IMR-90 (cell line): ENCODE measurements around the gene LRCH3. TPM values are rescaled to one million over a fixed set of nuclear protein-coding genes. Genes with fewer than 3 reads are reported as not detected.

Experiments used
- ATAC-seq: fragments of 200-7000 bp; cut with Tn5 transposase; 2 replicates; pipeline ENCODE4 v1.9.1; 2020; ENCODE audit warnings: low read depth, mild to moderate bottlenecking, moderate library complexity
- BruUV-seq: library from RNA; stranded (reverse); fragments of 400-500 nt; replicated peaks from 2 replicates; lab custom pipeline; 2021; lab: Mats Ljungman, UMichigan
- CTCF ChIA-PET: fragments of 300-600 bp; formaldehyde crosslinking; extraction: SDS; loops from one replicate; lab custom pipeline; 2021; ENCODE audit warnings: antibody characterized with exemption; lab: Yijun Ruan, JAX
- POLR2A ChIA-PET: fragments of 300-600 bp; sonication (Branson Sonifier 250); formaldehyde crosslinking; loops from one replicate; lab custom pipeline; 2022; ENCODE audit warnings: antibody characterized with exemption; ENCODE audit not compliant: unreplicated experiment; lab: Charles Lee
- DNase-seq: peaks from one replicate; pipeline ENCODE4 v3.0.0; 2013
- H2AFZ ChIP-seq: replicated peaks from 2 replicates; pipeline ENCODE3; 2013; ENCODE audit warnings: low read length, mild to moderate bottlenecking; ENCODE audit not compliant: poor library complexity
- H2AK5ac ChIP-seq: 2 replicates; pipeline ENCODE4 v1.6.1; 2013; ENCODE audit warnings: low read depth, low read length, inconsistent platforms
- H2AK9ac ChIP-seq: replicated peaks from 2 replicates; pipeline ENCODE3; 2013; ENCODE audit warnings: mild to moderate bottlenecking, low read depth, low read length, moderate library complexity; ENCODE audit not compliant: poor library complexity
- H2BK120ac ChIP-seq: 2 replicates; pipeline ENCODE4 v1.6.1; 2013; ENCODE audit warnings: low read depth, low read length, inconsistent platforms
- H2BK15ac ChIP-seq: 3 replicates; pipeline ENCODE4 v1.6.1; 2013; ENCODE audit warnings: low read depth, low read length, inconsistent platforms
- H2BK20ac ChIP-seq: 2 replicates; pipeline ENCODE4 v1.6.1; 2013; ENCODE audit warnings: low read depth, mild to moderate bottlenecking, inconsistent platforms, low read length, moderate library complexity
- H2BK5ac ChIP-seq: 2 replicates; pipeline ENCODE4 v1.6.1; 2013; ENCODE audit warnings: mild to moderate bottlenecking, low read depth, low read length, inconsistent platforms; ENCODE audit not compliant: poor library complexity, severe bottlenecking
- H3K14ac ChIP-seq: replicated peaks from 2 replicates; pipeline ENCODE4 v1.6.1; 2013; ENCODE audit warnings: low read depth, low read length, inconsistent platforms
- H3K18ac ChIP-seq: 2 replicates; pipeline ENCODE4 v1.6.1; 2013; ENCODE audit warnings: low read depth, low read length, control low read depth
- H3K23ac ChIP-seq: 2 replicates; pipeline ENCODE4 v1.6.1; 2013; ENCODE audit warnings: low read depth, low read length, inconsistent platforms
- H3K27ac ChIP-seq: 2 replicates; pipeline ENCODE4 v1.5.1; 2013; ENCODE audit warnings: mild to moderate bottlenecking, control low read depth, low read length; ENCODE audit not compliant: insufficient read depth
- H3K27me3 ChIP-seq: 2 replicates; pipeline ENCODE4 v1.6.1; 2013; ENCODE audit warnings: low read length; ENCODE audit not compliant: control insufficient read depth, insufficient read depth
- H3K36me3 ChIP-seq: 2 replicates; pipeline ENCODE4 v1.6.1; 2013; ENCODE audit warnings: low read length, mixed read lengths; ENCODE audit not compliant: control insufficient read depth, insufficient read depth
- H3K4ac ChIP-seq: 2 replicates; pipeline ENCODE4 v1.6.1; 2013; ENCODE audit warnings: low read depth, low read length, inconsistent platforms
- H3K4me1 ChIP-seq: 2 replicates; pipeline ENCODE4 v1.6.1; 2013; ENCODE audit warnings: low read length, mixed read lengths; ENCODE audit not compliant: control insufficient read depth, insufficient read depth
- H3K4me2 ChIP-seq: 2 replicates; pipeline ENCODE4 v1.6.1; 2013; ENCODE audit warnings: low read depth, mild to moderate bottlenecking, control low read depth, low read length, moderate library complexity
- H3K4me3 ChIP-seq: 2 replicates; pipeline ENCODE4 v1.5.1; 2013; ENCODE audit warnings: low read depth, mild to moderate bottlenecking, control low read depth, low read length, moderate library complexity; ENCODE audit not compliant: insufficient read depth
- H3K56ac ChIP-seq: 2 replicates; pipeline ENCODE4 v1.6.1; 2013; ENCODE audit warnings: low read length, inconsistent platforms; ENCODE audit not compliant: insufficient read depth; ENCODE audit errors: extremely low read depth
- H3K79me1 ChIP-seq, 2 experiments: 2 replicates each; pipeline ENCODE4 v1.6.1; 2013; ENCODE audit warnings: low read length in 2 of 2, inconsistent platforms in 1 of 2, low read depth in 1 of 2
- H3K9ac ChIP-seq: 2 replicates; pipeline ENCODE4 v1.6.1; 2013; ENCODE audit warnings: low read depth, low read length, control low read depth
- H3K9me1 ChIP-seq: 2 replicates; pipeline ENCODE4 v1.6.1; 2013; ENCODE audit warnings: low read length, inconsistent platforms; ENCODE audit not compliant: insufficient read depth
- H3K9me3 ChIP-seq: 2 replicates; pipeline ENCODE4 v1.6.1; 2013; ENCODE audit warnings: low read length; ENCODE audit not compliant: control insufficient read depth, insufficient read depth
- H4K20me1 ChIP-seq: 2 replicates; pipeline ENCODE4 v1.6.1; 2013; ENCODE audit warnings: low read length, inconsistent platforms; ENCODE audit not compliant: insufficient read depth
- H4K5ac ChIP-seq: 2 replicates; pipeline ENCODE4 v1.6.1; 2013; ENCODE audit warnings: mild to moderate bottlenecking, low read depth, low read length, control low read depth
- H4K8ac ChIP-seq, 2 experiments: 2 replicates each; pipeline ENCODE4 v1.6.1; 2013; ENCODE audit warnings: low read depth in 2 of 2, low read length in 2 of 2, control low read depth in 1 of 2, inconsistent platforms in 1 of 2
- H4K91ac ChIP-seq: 2 replicates; pipeline ENCODE4 v1.6.1; 2013; ENCODE audit warnings: low read depth, low read length, inconsistent platforms; ENCODE audit not compliant: insufficient read depth
- BHLHE40 ChIP-seq: fragments of 150-350 bp; IDR thresholded peaks from 2 replicates; pipeline ENCODE4 v1.6.1; 2016; ENCODE audit warnings: mild to moderate bottlenecking, low read depth, low read length
- CEBPB ChIP-seq: IDR thresholded peaks from 2 replicates; pipeline ENCODE4 v1.6.1; 2012; ENCODE audit warnings: low read depth, low read length, improper control_type of control experiment
- CHD1 ChIP-seq: IDR thresholded peaks from 2 replicates; pipeline ENCODE4 v1.6.1; 2012; ENCODE audit warnings: low read depth, low read length, improper control_type of control experiment
- CTCF ChIP-seq: conservative IDR thresholded peaks from 2 replicates; pipeline ENCODE4 v1.5.1; 2012; ENCODE audit warnings: mild to moderate bottlenecking, low read depth, low read length, improper control_type of control experiment
- FOS ChIP-seq: fragments of 150-350 bp; IDR thresholded peaks from 2 replicates; pipeline ENCODE4 v1.6.1; 2016; ENCODE audit warnings: low read depth, low read length
- MAFK ChIP-seq: IDR thresholded peaks from 2 replicates; pipeline ENCODE4 v1.6.1; 2012; ENCODE audit warnings: low read depth, low read length, improper control_type of control experiment
- MAZ ChIP-seq: IDR thresholded peaks from 2 replicates; pipeline ENCODE4 v1.6.1; 2012; ENCODE audit warnings: low read depth, mild to moderate bottlenecking, low read length, improper control_type of control experiment, moderate library complexity, borderline replicate concordance
- MXI1 ChIP-seq: IDR thresholded peaks from 2 replicates; pipeline ENCODE4 v1.6.1; 2012; ENCODE audit warnings: low read depth, mild to moderate bottlenecking, low read length, moderate library complexity, borderline replicate concordance
- NFE2L2 ChIP-seq: fragments of 150-350 bp; IDR thresholded peaks from 2 replicates; pipeline ENCODE4 v1.6.1; 2016; ENCODE audit warnings: low read depth, mild to moderate bottlenecking, low read length
- POLR2A ChIP-seq: IDR thresholded peaks from 2 replicates; pipeline ENCODE4 v1.6.1; 2012; ENCODE audit warnings: mild to moderate bottlenecking, low read depth, low read length
- RAD21 ChIP-seq: IDR thresholded peaks from 2 replicates; pipeline ENCODE4 v1.6.1; 2012; ENCODE audit warnings: low read length, improper control_type of control experiment
- RCOR1 ChIP-seq: IDR thresholded peaks from 2 replicates; pipeline ENCODE4 v1.6.1; 2012; ENCODE audit warnings: mild to moderate bottlenecking, low read length, improper control_type of control experiment; ENCODE audit not compliant: insufficient replicate concordance
- RFX5 ChIP-seq: IDR thresholded peaks from 2 replicates; pipeline ENCODE4 v1.8.0; 2012; ENCODE audit warnings: low read depth, mild to moderate bottlenecking, low read length, moderate library complexity
- SMC3 ChIP-seq: fragments of 150-350 bp; IDR thresholded peaks from 2 replicates; pipeline ENCODE4 v1.6.1; 2016; ENCODE audit warnings: low read depth, mild to moderate bottlenecking, antibody characterized with exemption, low read length, moderate library complexity
- USF2 ChIP-seq: fragments of 150-350 bp; IDR thresholded peaks from 2 replicates; pipeline ENCODE4 v1.6.1; 2017; ENCODE audit warnings: mild to moderate bottlenecking, antibody characterized with exemption, low read length, low read depth
- WGBS, 2 experiments: methylation state at CpG; one replicate each; pipeline versions ENCODE4 v1.1.5 to v1.1.7; 2013; ENCODE audit warnings: missing lambda C conversion rate in 2 of 2; ENCODE audit not compliant: insufficient read length in 1 of 2; ENCODE audit errors: extremely low coverage in 2 of 2; 5-methylcytosine and 5-hydroxymethylcytosine counted together
- dilution Hi-C: fragments of 300-500 bp; cut with HindIII; formaldehyde crosslinking; loops from one replicate; pipeline ENCODE4 v1.14.3; 2018; ENCODE audit warnings: low sequenced_read_pairs; ENCODE audit not compliant: unreplicated experiment
- in situ Hi-C: fragments of 300-500 bp; cut with MboI; formaldehyde crosslinking; loops from 3 replicates; pipeline ENCODE4 v1.14.3; 2019; ENCODE audit warnings: low sequenced_read_pairs, inconsistent platforms, mixed read lengths
- intact Hi-C: fragments of 100-400 bp; cut with micrococcal nuclease; formaldehyde crosslinking; loops from 2 replicates; pipeline ENCODE4 v1.10.0; 2022
- polyA plus RNA-seq, 3 experiments: library from polyadenylated mRNA; depleted of rRNA; stranded (reverse); fragments of >200 nt; gene quantifications; 2 replicates each; pipeline ENCODE4 v1.2.3, GENCODE V29; 2012; ENCODE audit warnings: low replicate concordance in 1 of 3
- total RNA-seq: library from RNA; depleted of rRNA; stranded (reverse); fragments of >200 nt; gene quantifications from 2 replicates; pipeline ENCODE4 v1.2.3, GENCODE V29; 2012
- TF ChIP-seq, protein P1 (sequence below): fragments of 150-350 bp; IDR thresholded peaks from 2 replicates; pipeline ENCODE4 v1.6.1; 2016; ENCODE audit warnings: low read depth, mild to moderate bottlenecking, low read length, moderate library complexity, borderline replicate concordance

The LRCH3 gene
- total and polyA plus RNA-seq, 2 of the 4 experiments (the other 2 are of a cell fraction) = 28.5 to 40.5 TPM

GRCh38 chr3:197855571-197855970, 64.5 kb downstream of the LRCH3 start:
- H4K5ac ChIP-seq = peak overlapping the region; percentile 54
- in situ Hi-C loops = no loop called here

More at GRCh38 chr3:197855571-197855970, 64.5 kb downstream of the LRCH3 start:
- H3K14ac ChIP-seq = peak overlapping the region; percentile 90
- 73% methylated on average over 6 of the region's 9 CpGs; no CpG with 5 or more reads in 1 of the 2 experiments for WGBS, 2 experiments
- no peaks in the 10 kb centered on the region for H4K20me1 ChIP-seq
- H3K27me3 ChIP-seq = no peaks in the 10 kb centered on the region
- peak overlapping the region; percentile 97 for H3K4ac ChIP-seq
- no peaks in the 10 kb centered on the region for H3K9me3 ChIP-seq
- DNase-seq (no peak), ATAC-seq (no peak)
- peaks cover 5% of the 10 kb centered on the region; the same call in 1 of the 2 replicates for H3K9me1 ChIP-seq
- peak overlapping the region; percentile 92 for H2BK15ac ChIP-seq
- POLR2A ChIA-PET = no interaction called here
- peak overlapping the region; percentile 99 for H4K91ac ChIP-seq
- CTCF ChIA-PET = interaction anchor here (1.1 kb wide), 1 partner anchor 11 kb away, joined by 3 read pairs; no protein-coding TSS in a partner anchor
- H3K4me1 ChIP-seq = peaks cover 2% of the 10 kb centered on the region; the same call in 1 of the 2 replicates
- H3K4me3 ChIP-seq = no peak overlapping the region
- H3K27ac ChIP-seq = peak overlapping the region; percentile 83
- peak overlapping the region; percentile 66 for H3K18ac ChIP-seq
- H3K9ac ChIP-seq = no peak overlapping the region
- intact Hi-C loops = no loop called here
- peak overlapping the region; percentile 71 for H3K56ac ChIP-seq
- peak overlapping the region; percentile 98 for H2BK20ac ChIP-seq
- peak overlapping the region; percentile 98 for H2BK120ac ChIP-seq
- H2AFZ ChIP-seq = no peak overlapping the region
- peak overlapping the region; percentile 87 to 97 for H4K8ac ChIP-seq
- TSS peak; percentile 8 for BruUV-seq
- H2AK5ac ChIP-seq = peak overlapping the region; percentile 98
- TF ChIP-seq POLR2A (no peak), RFX5 (no peak), RCOR1 (no peak), MAFK (no peak), SMC3 (no peak), CHD1 (no peak), NFE2L2 (no peak), USF2 (no peak), RAD21 (no peak), CTCF (no peak), MAZ (no peak), CEBPB (no peak), MXI1 (no peak), BHLHE40 (no peak), FOS (no peak)
- TF ChIP-seq, protein P1, sequence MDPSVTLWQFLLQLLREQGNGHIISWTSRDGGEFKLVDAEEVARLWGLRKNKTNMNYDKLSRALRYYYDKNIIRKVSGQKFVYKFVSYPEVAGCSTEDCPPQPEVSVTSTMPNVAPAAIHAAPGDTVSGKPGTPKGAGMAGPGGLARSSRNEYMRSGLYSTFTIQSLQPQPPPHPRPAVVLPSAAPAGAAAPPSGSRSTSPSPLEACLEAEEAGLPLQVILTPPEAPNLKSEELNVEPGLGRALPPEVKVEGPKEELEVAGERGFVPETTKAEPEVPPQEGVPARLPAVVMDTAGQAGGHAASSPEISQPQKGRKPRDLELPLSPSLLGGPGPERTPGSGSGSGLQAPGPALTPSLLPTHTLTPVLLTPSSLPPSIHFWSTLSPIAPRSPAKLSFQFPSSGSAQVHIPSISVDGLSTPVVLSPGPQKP = no peak
- H3K4me2 ChIP-seq = no peak overlapping the region
- H3K23ac ChIP-seq = peak overlapping the region; percentile 92
- H2AK9ac ChIP-seq = no peak overlapping the region
- dilution Hi-C loops = no loop called here
- peaks cover 26% of the 10 kb centered on the region for H3K36me3 ChIP-seq
- peaks cover 14 to 31% of the 10 kb centered on the region in 2 experiments; a peak in 3 of 4 replicates for H3K79me1 ChIP-seq
- H2BK5ac ChIP-seq = peak overlapping the region; percentile 86
